H1 (cell line): ENCODE results near the gene OR10V1. TPM values are rescaled to one million over a fixed set of nuclear protein-coding genes. Genes with fewer than 3 reads are reported as not detected.

ENCODE experiments used
- BRCA1 ChIP-seq: IDR thresholded peaks from 2 replicates; pipeline ENCODE4 v1.6.1; 2012; ENCODE audit warnings: low read depth, low read length, improper control_type of control experiment
- CTCF ChIP-seq, 3 experiments: IDR thresholded peaks; 1 replicate in 2 of 3; 2 replicates in 1 of 3; pipeline versions ENCODE4 v1.5.1 to v1.6.1; 2011; ENCODE audit warnings: low read length in 3 of 3, mild to moderate bottlenecking in 3 of 3, inconsistent platforms in 2 of 3, low read depth in 1 of 3, moderate library complexity in 1 of 3; ENCODE audit not compliant: insufficient read depth in 1 of 3; ENCODE audit errors: control extremely low read depth in 1 of 3
- JUN ChIP-seq: IDR thresholded peaks from 2 replicates; pipeline ENCODE4 v1.6.1; 2011; ENCODE audit warnings: low read depth, mild to moderate bottlenecking, improper control_type of control experiment, low read length
- RBBP5 ChIP-seq: IDR thresholded peaks from 2 replicates; pipeline ENCODE4 v1.7.1; 2012; ENCODE audit warnings: low read depth, mild to moderate bottlenecking, inconsistent platforms, low read length, moderate library complexity, borderline replicate concordance
- SAP30 ChIP-seq: fragments of 300-600 bp; sonication (generic); IDR thresholded peaks from 2 replicates; pipeline ENCODE4 v1.7.1; 2012; ENCODE audit warnings: low read length, moderate library complexity, mild to moderate bottlenecking, inconsistent platforms; ENCODE audit not compliant: insufficient read depth, insufficient replicate concordance
- SIN3A ChIP-seq, 2 experiments: IDR thresholded peaks in 1 of 2; conservative IDR thresholded peaks in 1 of 2; 2 replicates each; pipeline ENCODE4 v1.6.1; 2011 to 2012; ENCODE audit warnings: low read length in 2 of 2, improper control_type of control experiment in 1 of 2, low read depth in 1 of 2, mild to moderate bottlenecking in 1 of 2
- polyA plus RNA-seq, 7 experiments: library from polyadenylated mRNA; depleted of rRNA in 3 of 7; stranded (reverse) in 5 of 7; unstranded in 2 of 7; fragments of >200 nt in 5 of 7; fragments of 200-250 nt in 2 of 7; gene quantifications; 1 replicate in 5 of 7; 2 replicates in 1 of 7; 4 replicates in 1 of 7; pipeline versions ENCODE4 v1.2.1 to v1.2.3, GENCODE V29; 2011 to 2013; ENCODE audit warnings: missing spikeins in 2 of 7, mixed read lengths in 2 of 7
- total RNA-seq: library from RNA; stranded (reverse); fragmentation: NEBNext Ultra II Directional; extraction: Animal tissue kit (Norgen Biotek cat#: 25700); gene quantifications from 2 replicates; pipeline ENCODE4 v1.2.1, GENCODE V29; 2021
- TF ChIP-seq, protein P1 (sequence below): IDR thresholded peaks from 2 replicates; pipeline ENCODE4 v1.6.1; 2012; ENCODE audit warnings: inconsistent platforms

Gene OR10V1
- total and polyA plus RNA-seq, 2 of the 8 experiments (the other 6 are each of a cell fraction or from before 2014, with no cell fraction given) = not detected

GRCh38 chr11:59754859-59755700 lies 41.4 kb upstream of the OR10V1 start, which contains the start of gene STX3 (continued):
- no peak for TF ChIP-seq SAP30
- no peak for TF ChIP-seq JUN
- TF ChIP-seq, protein P1, sequence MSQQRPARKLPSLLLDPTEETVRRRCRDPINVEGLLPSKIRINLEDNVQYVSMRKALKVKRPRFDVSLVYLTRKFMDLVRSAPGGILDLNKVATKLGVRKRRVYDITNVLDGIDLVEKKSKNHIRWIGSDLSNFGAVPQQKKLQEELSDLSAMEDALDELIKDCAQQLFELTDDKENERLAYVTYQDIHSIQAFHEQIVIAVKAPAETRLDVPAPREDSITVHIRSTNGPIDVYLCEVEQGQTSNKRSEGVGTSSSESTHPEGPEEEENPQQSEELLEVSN = 0 out of 2 replicates have a peak, but pooled peaks have one; percentile 4
- peak in 1 of 2 experiments; percentile 87; a peak in 2 of 4 replicates for TF ChIP-seq SIN3A (conservative IDR thresholded peaks at IDR 0.05 in 1 of 2, IDR thresholded peaks at IDR 0.05 in 1 of 2; ENCODE audit: low read depth in 1 of 2, low read length in 2 of 2)
- peak; percentile 53; the same call in 1 of the 2 replicates for TF ChIP-seq RBBP5
- TF ChIP-seq CTCF (IDR thresholded peaks at IDR 0.05; ENCODE audit: control extremely low read depth in 1 of 3, insufficient read depth in 1 of 3, low read depth in 1 of 3, low read length in 3 of 3) = no peak
- no peak for TF ChIP-seq BRCA1
